ENCODE measurements around the gene WFDC10B. TPM values are rescaled to one million over a fixed set of nuclear protein-coding genes. Genes with fewer than 3 reads are reported as not detected.
"Not testable (repeated sequence)": the region's sequence is repeated elsewhere in the genome, so short reads cannot be mapped to it uniquely, and the experiment has no call there.

The WFDC10B gene
- total RNA-seq, 1 experiment from 2014 or later, result not detected

GRCh38 chr20:45657038-45657437 is 47.8 kb downstream of the WFDC10B start:
- DNase-seq (ENCODE audit: low spot score); in situ Hi-C loops (cut with HindIII; ENCODE audit: low sequenced_read_pairs): not testable (repeated sequence)

GRCh38 chr20:45651726-45652125 is 53.1 kb downstream of the WFDC10B start:
- DNase-seq (ENCODE audit: low spot score); in situ Hi-C loops (cut with HindIII; ENCODE audit: low sequenced_read_pairs): not testable (repeated sequence)

- no peak for DNase-seq (ENCODE audit: low spot score)
- in situ Hi-C loops (cut with HindIII; ENCODE audit: low sequenced_read_pairs), result no loop called here
Observed at GRCh38 chr20:45649312-45649863, 55.4 kb downstream of the WFDC10B start.

GRCh38 chr20:45647441-45648050 is 57.3 kb downstream of the WFDC10B start:
- no peak for DNase-seq (ENCODE audit: low spot score)
- in situ Hi-C loops (cut with HindIII; ENCODE audit: low sequenced_read_pairs), result no loop called here

GRCh38 chr20:45646875-45647274 is 57.9 kb downstream of the WFDC10B start:
- no peak for DNase-seq (ENCODE audit: low spot score)
- in situ Hi-C loops (cut with HindIII; ENCODE audit: low sequenced_read_pairs), result no loop called here

- in situ Hi-C loops (cut with HindIII; ENCODE audit: low sequenced_read_pairs), result not testable (repeated sequence)
Observed at GRCh38 chr20:45645869-45646268, 59.0 kb downstream of the WFDC10B start.

GRCh38 chr20:45641076-45641475 is 63.7 kb downstream of the WFDC10B start:
- in situ Hi-C loops (cut with HindIII; ENCODE audit: low sequenced_read_pairs); DNase-seq (ENCODE audit: low spot score): not testable (repeated sequence)

More at GRCh38 chr20:45645869-45646268, 59.0 kb downstream of the WFDC10B start:
- not testable (repeated sequence) for DNase-seq (ENCODE audit: low spot score)

- in situ Hi-C loops (cut with HindIII; ENCODE audit: low sequenced_read_pairs), result no loop called here
- DNase-seq (ENCODE audit: low spot score), result no peak
Observed at GRCh38 chr20:45639687-45640086, 65.1 kb downstream of the WFDC10B start.

- in situ Hi-C loops (cut with HindIII; ENCODE audit: low sequenced_read_pairs), result no loop called here
- no peak for DNase-seq (ENCODE audit: low spot score)
Observed at GRCh38 chr20:45636513-45636912, 68.3 kb downstream of the WFDC10B start.

Other genes starting within 250 kb of the WFDC10B start
- not detected in 2 replicates for gene WFDC2, start 235.3 kb downstream of the WFDC10B start, total RNA-seq (2014; rRNA removed; shearing (Covaris generic))
- gene SPINT3, start 189.4 kb downstream of the WFDC10B start, total RNA-seq (2014; rRNA removed; shearing (Covaris generic)), result not detected in 2 replicates
- gene WFDC6, start 165.5 kb downstream of the WFDC10B start, total RNA-seq (2014; rRNA removed; shearing (Covaris generic)), result not detected in 2 replicates
- not detected in 2 replicates for gene EPPIN, start 157.6 kb downstream of the WFDC10B start, total RNA-seq (2014; rRNA removed; shearing (Covaris generic))
- gene WFDC8, start 125.7 kb downstream of the WFDC10B start, total RNA-seq (2014; rRNA removed; shearing (Covaris generic)), result not detected in 2 replicates
- gene WFDC10A, start 75.3 kb downstream of the WFDC10B start, total RNA-seq (2014; rRNA removed; shearing (Covaris generic)), result not detected in 2 replicates
- gene WFDC9, start 73.7 kb downstream of the WFDC10B start, total RNA-seq (2014; rRNA removed; shearing (Covaris generic)), result not detected in 2 replicates
- not detected in 2 replicates for gene WFDC11, start 34.8 kb downstream of the WFDC10B start, total RNA-seq (2014; rRNA removed; shearing (Covaris generic))
- not detected in 2 replicates for gene WFDC13, start 3.0 kb downstream of the WFDC10B start, total RNA-seq (2014; rRNA removed; shearing (Covaris generic))
- not detected in 2 replicates for gene SPINT4, start 17.3 kb upstream of the WFDC10B start, total RNA-seq (2014; rRNA removed; shearing (Covaris generic))
- gene WFDC3, start 86.9 kb upstream of the WFDC10B start, total RNA-seq (2014; rRNA removed; shearing (Covaris generic)), result not detected in 2 replicates
- gene DNTTIP1, start 86.9 kb upstream of the WFDC10B start, total RNA-seq (2014; rRNA removed; shearing (Covaris generic)), result 40.4 and 43.3 TPM in 2 replicates
- gene UBE2C, start 107.6 kb upstream of the WFDC10B start, total RNA-seq (2014; rRNA removed; shearing (Covaris generic)), result 75.4 and 83.0 TPM in 2 replicates
- 1.3 and 1.8 TPM in 2 replicates for gene TNNC2, start 122.3 kb upstream of the WFDC10B start, total RNA-seq (2014; rRNA removed; shearing (Covaris generic))
- gene SNX21, start 128.8 kb upstream of the WFDC10B start, total RNA-seq (2014; rRNA removed; shearing (Covaris generic)), result 26.5 and 45.6 TPM in 2 replicates
- 32.4 and 43.3 TPM in 2 replicates for gene ACOT8, start 152.4 kb upstream of the WFDC10B start, total RNA-seq (2014; rRNA removed; shearing (Covaris generic))
- 2.9 and 4.9 TPM in 2 replicates for gene ZSWIM3, start 152.6 kb upstream of the WFDC10B start, total RNA-seq (2014; rRNA removed; shearing (Covaris generic))
- gene ZSWIM1, start 176.2 kb upstream of the WFDC10B start, total RNA-seq (2014; rRNA removed; shearing (Covaris generic)), result 9.6 and 11.3 TPM in 2 replicates
- 1.0 TPM in 1 of 2 replicates, not detected in the other for gene SPATA25, start 182.6 kb upstream of the WFDC10B start, total RNA-seq (2014; rRNA removed; shearing (Covaris generic))
- 6.6 and 7.0 TPM in 2 replicates for gene NEURL2, start 186.2 kb upstream of the WFDC10B start, total RNA-seq (2014; rRNA removed; shearing (Covaris generic))
- gene CTSA, start 186.3 kb upstream of the WFDC10B start, total RNA-seq (2014; rRNA removed; shearing (Covaris generic)), result 20.7 and 28.9 TPM in 2 replicates
- 129 and 156 TPM in 2 replicates for gene PLTP, start 207.1 kb upstream of the WFDC10B start, total RNA-seq (2014; rRNA removed; shearing (Covaris generic))
- 11.6 and 17.7 TPM in 2 replicates for gene PCIF1, start 229.7 kb upstream of the WFDC10B start, total RNA-seq (2014; rRNA removed; shearing (Covaris generic))